Adrenal gland (tissue), 12 donors: ENCODE measurements around the gene MROH2A. TPM values are rescaled to one million over a fixed set of nuclear protein-coding genes. Genes with fewer than 3 reads are reported as not detected.

Experiments
- DNase-seq, 7 donors: peaks; one replicate each; pipeline ENCODE4 v3.0.0-alpha.2; 2019 to 2020
- H3K27ac ChIP-seq, 5 donors: fragments of 200-600 bp; sonication (generic) in 4 of 5; 1 replicate in 3 of 5; 2 replicates in 2 of 5; pipeline versions ENCODE4 v1.5.1 to v1.8.0; 2016 to 2020; ENCODE audit warnings: mild to moderate bottlenecking in 1 of 5
- H3K27me3 ChIP-seq: fragments of 200-600 bp; 2 replicates; pipeline ENCODE4 v1.8.0; 2021
- H3K36me3 ChIP-seq, 2 donors: fragments of 200-600 bp; replicated peaks in 1 of 2; 1 replicate in 1 of 2; 2 replicates in 1 of 2; pipeline versions ENCODE4 v1.5.1 to v1.8.0; 2018 to 2022
- H3K4me1 ChIP-seq, 2 donors: fragments of 200-600 bp; replicated peaks in 1 of 2; 1 replicate in 1 of 2; 2 replicates in 1 of 2; pipeline versions ENCODE4 v1.5.1 to v1.8.0; 2018 to 2021
- H3K4me3 ChIP-seq, 4 donors: fragments of 200-600 bp; sonication (generic) in 3 of 4; one replicate each; pipeline ENCODE4 v1.5.1; 2016 to 2018
- H3K9me3 ChIP-seq, 3 donors: fragments of 200-600 bp; sonication (generic) in 1 of 3; replicated peaks in 1 of 3; 1 replicate in 2 of 3; 2 replicates in 1 of 3; pipeline versions ENCODE4 v1.5.1 to v1.8.0; 2016 to 2021
- CTCF ChIP-seq, 6 experiments: fragments of 450-650 bp in 4 of 6; fragments of 200-600 bp in 2 of 6; sonication (generic) in 1 of 6; IDR thresholded peaks; 1 replicate in 5 of 6; 2 replicates in 1 of 6; pipeline versions ENCODE4 v1.5.1 to v1.8.0; 2016 to 2021; ENCODE audit warnings: antibody characterized with exemption in 6 of 6, mild to moderate bottlenecking in 2 of 6, moderate library complexity in 1 of 6
- POLR2A ChIP-seq, 2 donors: fragments of 450-650 bp; IDR thresholded peaks; one replicate each; pipeline ENCODE4 v1.6.1; 2017; ENCODE audit warnings: antibody characterized with exemption in 2 of 2, mild to moderate bottlenecking in 2 of 2, moderate library complexity in 1 of 2
- WGBS, 4 donors: extraction: QIAGEN DNeasy Blood & Tissue Kit in 2 of 4; methylation state at CpG; one replicate each; pipeline versions ENCODE4 v1.1.5 to v1.1.7; 2013 to 2017; 5-methylcytosine and 5-hydroxymethylcytosine counted together
- intact Hi-C, 2 donors: fragments of 100-400 bp; cut with DNase I; formaldehyde crosslinking; loops; one replicate each; pipeline versions ENCODE4 v1.14.1 to v1.15.0; 2022 to 2023
- polyA plus RNA-seq, 3 donors: library from polyadenylated mRNA; stranded (reverse); fragments of 200-250 nt in 2 of 3; fragments of 350-450 nt in 1 of 3; fragmentation: Illumina TruSeq in 1 of 3; extraction: RNeasy Lipid Tissue Mini Kit (QIAGEN cat#74804) in 1 of 3; gene quantifications; one replicate each; pipeline ENCODE4 v1.2.3, GENCODE V29; 2013 to 2014
- total RNA-seq, 9 donors: library from RNA; depleted of rRNA in 4 of 9; stranded (reverse); fragments of >200 nt in 4 of 9; fragments of 120-200 nt in 1 of 9; fragmentation: NEBNext Ultra II Directional in 1 of 9; extraction: Animal tissue kit (Norgen Biotek cat#: 25700) in 1 of 9; gene quantifications; one replicate each; pipeline versions ENCODE4 v1.1.0 to v1.2.4, GENCODE V29; 2013 to 2023
- donor health status: healthy with polysubstance abuse.
- donor health status: Bipolar disorder and iron deficiency.
- donor health status: DM: yes; HTN: yes; CAD: no.
- donor health status: DM: no; HTN: no; CAD: no.
- donor health status: DM: no; HTN: no; CAD: no.
- donor health status: DM: yes; HTN: yes; CAD: no.

Gene MROH2A
- total and polyA plus RNA-seq, 12 donors, result 0.13 TPM; not detected in 11

- intact Hi-C loops, result no loop called here
- Histone ChIP-seq H3K9me3 (no peaks in the 10 kb centered on the region), H3K4me1 (no peaks in the 10 kb centered on the region), H3K36me3 (no peaks in the 10 kb centered on the region), H3K27ac (no peak overlapping the region), H3K27me3 (no peaks in the 10 kb centered on the region), H3K4me3 (no peak overlapping the region)
- 85 to 88% (median 87%) methylated on average over 5 of the region's 5 CpGs for WGBS, 4 donors
- no peak for DNase-seq
- no peak for TF ChIP-seq CTCF (IDR thresholded peaks at IDR 0.05)
- no peak for TF ChIP-seq POLR2A (IDR thresholded peaks at IDR 0.05)
These were observed 4.3 kb upstream of the MROH2A start for GRCh38 chr2:233773854-233774253.

DNA sequence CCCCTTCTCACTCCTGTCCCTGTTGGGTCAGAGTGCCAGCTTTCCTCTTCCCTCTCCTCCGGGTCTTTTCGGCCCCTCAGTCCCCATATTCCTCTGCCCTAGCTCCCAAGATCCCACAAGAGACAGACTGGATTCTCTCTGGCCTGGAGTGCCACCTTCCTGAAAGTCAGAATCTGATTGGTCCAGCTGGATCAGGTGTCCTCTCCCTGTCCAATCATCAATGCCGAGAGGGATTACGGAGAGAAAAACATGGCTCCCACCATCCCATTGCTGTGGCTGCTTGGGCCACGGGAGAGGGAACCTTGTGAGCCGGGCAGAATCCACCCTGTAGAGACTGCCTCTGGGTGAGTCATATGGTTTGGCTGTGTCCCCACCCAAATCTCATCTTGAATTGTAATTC is 2.7 kb upstream of the MROH2A start:
- intact Hi-C loops, result no loop called here
- no peak for TF ChIP-seq CTCF (IDR thresholded peaks at IDR 0.05)
- no peak for TF ChIP-seq POLR2A (IDR thresholded peaks at IDR 0.05)
- no peak for DNase-seq
- no peaks in the 10 kb centered on the region for H3K4me1 ChIP-seq
- WGBS, 4 donors, result 86 to 92% (median 91%) methylated on average over 6 of the region's 6 CpGs
- no peaks in the 10 kb centered on the region for H3K9me3 ChIP-seq
- H3K36me3 ChIP-seq, result no peaks in the 10 kb centered on the region
- no peaks in the 10 kb centered on the region for H3K27me3 ChIP-seq
- no peak overlapping the region for H3K4me3 ChIP-seq
- H3K27ac ChIP-seq, result no peak overlapping the region

- Histone ChIP-seq H3K4me1 (no peaks in the 10 kb centered on the region), H3K4me3 (no peak overlapping the region), H3K27ac (no peak overlapping the region), H3K27me3 (no peaks in the 10 kb centered on the region), H3K36me3 (no peaks in the 10 kb centered on the region), H3K9me3 (no peaks in the 10 kb centered on the region)
- no peak for TF ChIP-seq CTCF (IDR thresholded peaks at IDR 0.05)
- WGBS, 4 donors, result 40 to 79% (median 79%) methylated on average over 1 to 4 of the region's 4 CpGs
- intact Hi-C loops, result no loop called here
- DNase-seq, result no peak
These were observed 1.6 kb downstream of the MROH2A start for GRCh38 chr2:233779722-233780121.

DNA sequence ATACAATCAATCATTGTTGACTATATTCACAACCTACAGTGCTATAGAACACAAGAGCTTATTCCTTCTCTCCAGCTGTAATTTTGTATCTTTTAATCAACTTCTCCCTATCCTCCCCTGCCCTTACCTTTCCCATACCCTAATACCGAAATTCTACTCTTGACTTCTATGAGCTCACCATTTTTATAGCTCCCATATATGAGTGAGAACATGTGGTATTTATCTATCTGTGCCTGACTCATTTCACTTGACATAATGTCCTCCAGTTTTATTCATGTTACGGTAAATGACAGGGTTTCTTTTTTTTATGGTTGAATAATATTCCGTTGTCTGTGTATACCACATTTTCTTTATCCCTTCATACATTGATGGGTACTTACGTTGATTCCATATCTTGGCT is 2.6 kb downstream of the MROH2A start:
- H3K4me3 ChIP-seq, result no peak overlapping the region
- H3K4me1 ChIP-seq, result no peaks in the 10 kb centered on the region
- DNase-seq, result no peak
- no peaks in the 10 kb centered on the region for H3K27me3 ChIP-seq
- no peak overlapping the region for H3K27ac ChIP-seq
- H3K36me3 ChIP-seq, result no peaks in the 10 kb centered on the region
- 76 to 85% (median 81%) methylated on average over 4 of the region's 4 CpGs for WGBS, 4 donors
- H3K9me3 ChIP-seq, result no peaks in the 10 kb centered on the region
- TF ChIP-seq POLR2A (IDR thresholded peaks at IDR 0.05), result no peak
- TF ChIP-seq CTCF (IDR thresholded peaks at IDR 0.05), result no peak
- intact Hi-C loops, result no loop called here
